Ammon's horn (tissue), 1 donor: ENCODE data around the gene CKLF.
"Not testable (repeated sequence)": the region's sequence is repeated elsewhere in the genome, so short reads cannot be mapped to it uniquely, and the experiment has no call there.

ENCODE experiments used
- DNase-seq: peaks from one replicate; pipeline ENCODE4 v3.0.0-alpha.2; 2016; ENCODE audit warnings: low spot score

The CKLF gene

GRCh38 chr16:66596986-66597848, 44.8 kb downstream of the CKLF start:
- DNase-seq: no peak

- no peak for DNase-seq
Measured at GRCh38 chr16:66598111-66598510, 45.7 kb downstream of the CKLF start.

- no peak for DNase-seq
Measured at GRCh38 chr16:66599726-66600125, 47.4 kb downstream of the CKLF start.

GRCh38 chr16:66600477-66600876, 48.1 kb downstream of the CKLF start:
- DNase-seq: no peak

GRCh38 chr16:66601471-66601870, 49.1 kb downstream of the CKLF start:
- DNase-seq: no peak

- DNase-seq: no peak
Measured at GRCh38 chr16:66603537-66604375, 51.4 kb downstream of the CKLF start.

- DNase-seq: no peak
Measured at GRCh38 chr16:66604376-66605176, 52.2 kb downstream of the CKLF start, which contains the start of gene CMTM3. Gene CMTM3 (plus strand): TSS chr16:66604704. CDS start chr16:66604806, 102 bp downstream.

- no peak for DNase-seq
Measured at GRCh38 chr16:66605177-66605978, 53.0 kb downstream of the CKLF start.

- no peak for DNase-seq
Measured at GRCh38 chr16:66605979-66606751, 53.8 kb downstream of the CKLF start.

GRCh38 chr16:66608241-66609138, 56.1 kb downstream of the CKLF start:
- DNase-seq: peak; percentile 81

- DNase-seq: no peak
Measured at GRCh38 chr16:66609139-66609510, 56.7 kb downstream of the CKLF start.

GRCh38 chr16:66610111-66610820, 57.9 kb downstream of the CKLF start:
- no peak for DNase-seq

- DNase-seq: not testable (repeated sequence)
Measured at GRCh38 chr16:66611911-66612310, 59.5 kb downstream of the CKLF start.

GRCh38 chr16:66612422-66612821, 60.0 kb downstream of the CKLF start:
- peak; percentile 80 for DNase-seq

GRCh38 chr16:66614161-66614802, 61.9 kb downstream of the CKLF start:
- DNase-seq: no peak
